GM12878 (cell line): ENCODE results near the gene SEPTIN5. TPM values are rescaled to one million over a fixed set of nuclear protein-coding genes. Genes with fewer than 3 reads are reported as not detected.

Experiments used
- ATAC-seq: fragments of 200-7000 bp; cut with Tn5 transposase; 3 replicates; pipeline ENCODE4 v1.9.1; 2020; ENCODE audit warnings: mild to moderate bottlenecking, moderate library complexity
- BruUV-seq: library from RNA; stranded (reverse); fragments of 400-500 nt; replicated peaks from 2 replicates; lab custom pipeline; 2021; lab: Mats Ljungman, UMichigan
- CTCF ChIA-PET: fragments of 300-600 bp; sonication (Branson Sonifier 250); formaldehyde crosslinking; extraction: SDS; loops from one replicate; lab custom pipeline; 2021; ENCODE audit warnings: inconsistent platforms; lab: Yijun Ruan, JAX
- POLR2A ChIA-PET: fragments of 350-600 bp; formaldehyde crosslinking; extraction: SDS; loops from one replicate; lab custom pipeline; 2021; ENCODE audit warnings: inconsistent platforms; lab: Charles Lee
- RAD21 ChIA-PET: fragments of 300-600 bp; sonication (Branson Sonifier 250); formaldehyde crosslinking; loops from one replicate; lab custom pipeline; 2023; ENCODE audit warnings: antibody characterized with exemption; ENCODE audit not compliant: unreplicated experiment; lab: Charles Lee
- SMC1A ChIA-PET: fragments of 300-600 bp; sonication (Branson Sonifier 250); formaldehyde crosslinking; loops from one replicate; lab custom pipeline; 2023; ENCODE audit not compliant: unreplicated experiment, uncharacterized antibody; lab: Charles Lee
- DNase-seq: peaks from one replicate; pipeline ENCODE4 v3.0.0-alpha.2; 2011; ENCODE audit warnings: low read depth, low spot score
- FAIRE-seq: peaks from 3 replicates; lab custom pipeline; 2011; peaks lifted over from hg19 to GRCh38; lab: Jason Lieb, UNC
- H2AFZ ChIP-seq: 2 replicates; pipeline ENCODE4 v1.6.0; 2011; ENCODE audit warnings: low read depth, low read length, control low read depth; ENCODE audit not compliant: control insufficient read depth
- H3K27ac ChIP-seq: 2 replicates; pipeline ENCODE4 v1.5.1; 2011; ENCODE audit warnings: control low read depth; ENCODE audit not compliant: control insufficient read depth, insufficient read depth
- H3K27me3 ChIP-seq, 2 experiments: replicated peaks in 1 of 2; 2 replicates each; pipeline versions ENCODE4 v1.6.0 to v1.6.1; 2011; ENCODE audit warnings: low read length in 1 of 2; ENCODE audit not compliant: control insufficient read depth in 2 of 2, insufficient read depth in 2 of 2
- H3K36me3 ChIP-seq, 2 experiments: 2 replicates each; pipeline ENCODE4 v1.5.1; 2011; ENCODE audit warnings: low read length in 1 of 2; ENCODE audit not compliant: control insufficient read depth in 2 of 2, insufficient read depth in 2 of 2
- H3K4me1 ChIP-seq: 2 replicates; pipeline ENCODE4 v1.6.1; 2011; ENCODE audit warnings: mild to moderate bottlenecking, low read length, moderate library complexity, mixed read lengths; ENCODE audit not compliant: control insufficient read depth, insufficient read depth
- H3K4me2 ChIP-seq: 2 replicates; pipeline ENCODE4 v1.6.0; 2011; ENCODE audit warnings: control low read depth; ENCODE audit not compliant: control insufficient read depth, insufficient read depth
- H3K4me3 ChIP-seq: fragments of 200-600 bp; sonication (generic); 2 replicates; pipeline ENCODE4 v1.5.1; 2016
- H3K79me2 ChIP-seq: 2 replicates; pipeline ENCODE4 v1.6.0; 2011; ENCODE audit warnings: low read length; ENCODE audit not compliant: control insufficient read depth, insufficient read depth
- H3K9ac ChIP-seq: 2 replicates; pipeline ENCODE4 v1.8.0; 2011; ENCODE audit warnings: low read length, control low read depth, mixed read lengths; ENCODE audit not compliant: control insufficient read depth, insufficient read depth
- H3K9me3 ChIP-seq: replicated peaks from 3 replicates; pipeline ENCODE4 v1.5.1; 2011; ENCODE audit warnings: mild to moderate bottlenecking, low read length; ENCODE audit not compliant: control insufficient read depth, insufficient read depth
- H4K20me1 ChIP-seq: 2 replicates; pipeline ENCODE4 v1.6.0; 2011; ENCODE audit not compliant: control insufficient read depth, insufficient read depth
- CHD4 ChIP-seq: fragments of 200-600 bp; sonication (generic); IDR thresholded peaks from 2 replicates; pipeline ENCODE4 v1.6.1; 2016; ENCODE audit warnings: mild to moderate bottlenecking
- E2F8 ChIP-seq: fragments of 450-650 bp; IDR thresholded peaks from 2 replicates; pipeline ENCODE4 v1.6.1; 2018; ENCODE audit warnings: mild to moderate bottlenecking, low read depth, moderate library complexity; ENCODE audit not compliant: partially characterized antibody
- EZH2 ChIP-seq: IDR thresholded peaks from 2 replicates; pipeline ENCODE4 v1.6.1; 2012; ENCODE audit warnings: low read depth, mild to moderate bottlenecking, control low read depth, inconsistent platforms, low read length, borderline replicate concordance; ENCODE audit not compliant: control insufficient read depth
- FOS ChIP-seq: IDR thresholded peaks from 3 replicates; pipeline ENCODE4 v1.6.1; 2011; ENCODE audit warnings: borderline replicate concordance; ENCODE audit not compliant: insufficient read length; ENCODE audit errors: extremely low read depth
- HDAC6 ChIP-seq: fragments of 200-600 bp; sonication (generic); IDR thresholded peaks from one replicate; pipeline ENCODE4 v1.8.0; 2017; ENCODE audit warnings: antibody characterized with exemption; ENCODE audit not compliant: unreplicated experiment
- KAT2A ChIP-seq: conservative IDR thresholded peaks from 2 replicates; pipeline ENCODE4 v1.6.1; 2011; ENCODE audit warnings: low read depth, low read length; ENCODE audit not compliant: control insufficient read depth
- MLLT1 ChIP-seq: fragments of 450-650 bp; IDR thresholded peaks from 2 replicates; pipeline ENCODE4 v1.6.1; 2016; ENCODE audit warnings: mild to moderate bottlenecking
- MTA2 ChIP-seq: fragments of 450-650 bp; IDR thresholded peaks from 2 replicates; pipeline ENCODE4 v1.6.1; 2016; ENCODE audit warnings: low read depth, mild to moderate bottlenecking, moderate library complexity
- NR2C2 ChIP-seq: IDR thresholded peaks from 2 replicates; pipeline ENCODE4 v1.6.1; 2011; ENCODE audit warnings: borderline replicate concordance, low read depth; ENCODE audit not compliant: control insufficient read depth, insufficient read length
- POLR2A ChIP-seq: IDR thresholded peaks from 2 replicates; pipeline ENCODE4 v1.6.1; 2011; ENCODE audit warnings: low read depth, mild to moderate bottlenecking, low read length
- POLR2AphosphoS2 ChIP-seq: IDR thresholded peaks from 2 replicates; pipeline ENCODE4 v1.6.1; 2011; ENCODE audit warnings: low read depth, mild to moderate bottlenecking, low read length, improper control_type of control experiment, moderate library complexity
- SIN3A ChIP-seq: IDR thresholded peaks from 2 replicates; pipeline ENCODE4 v1.6.1; 2012; ENCODE audit warnings: low read depth, low read length, improper control_type of control experiment
- SKIL ChIP-seq: fragments of 450-650 bp; IDR thresholded peaks from 2 replicates; pipeline ENCODE4 v1.6.1; 2017; ENCODE audit warnings: mild to moderate bottlenecking, low read depth, inconsistent platforms; ENCODE audit not compliant: poor library complexity, severe bottlenecking
- SMAD1 ChIP-seq: fragments of 450-650 bp; IDR thresholded peaks from 2 replicates; pipeline ENCODE4 v1.6.1; 2018; ENCODE audit warnings: mild to moderate bottlenecking, low read depth; ENCODE audit not compliant: partially characterized antibody
- SMC3 ChIP-seq: IDR thresholded peaks from 2 replicates; pipeline ENCODE4 v1.6.1; 2011; ENCODE audit warnings: low read length, improper control_type of control experiment, borderline replicate concordance
- STAT3 ChIP-seq: IDR thresholded peaks from 2 replicates; pipeline ENCODE4 v1.6.1; 2011; ENCODE audit warnings: low read depth, low read length, improper control_type of control experiment
- ZNF217 ChIP-seq: fragments of 450-650 bp; IDR thresholded peaks from 2 replicates; pipeline ENCODE4 v1.6.1; 2017; ENCODE audit warnings: antibody characterized with exemption, mild to moderate bottlenecking
- ZNF384 ChIP-seq: IDR thresholded peaks from 2 replicates; pipeline ENCODE4 v1.6.1; 2012; ENCODE audit warnings: low read depth, mild to moderate bottlenecking, low read length, improper control_type of control experiment, borderline replicate concordance
- ZZZ3 ChIP-seq: IDR thresholded peaks from 2 replicates; pipeline ENCODE4 v1.6.1; 2011; ENCODE audit warnings: low read depth; ENCODE audit not compliant: control insufficient read depth, insufficient read length
- WGBS: methylation state at CpG from one replicate; pipeline ENCODE4 v1.1.6; 2016; ENCODE audit warnings: low lambda C conversion rate; ENCODE audit not compliant: insufficient replicate concordance, insufficient coverage; ENCODE audit errors: missing lambda C conversion rate; 5-methylcytosine and 5-hydroxymethylcytosine counted together
- in situ Hi-C: fragments of 300-500 bp; cut with MboI; formaldehyde crosslinking; loops from 9 replicates; pipeline ENCODE4 v1.14.3; 2018; ENCODE audit warnings: mixed read lengths
- intact Hi-C: fragments of 100-400 bp; cut with micrococcal nuclease; formaldehyde crosslinking; loops from one replicate; pipeline ENCODE4 v1.14.2; 2022; ENCODE audit not compliant: unreplicated experiment
- polyA plus RNA-seq, 11 experiments: library from polyadenylated mRNA; depleted of rRNA in 4 of 11; unstranded in 6 of 11; stranded (reverse) in 5 of 11; fragments of >200 nt; fragmentation: Nextera tagmentation in 4 of 11; fragmentation: Illumina TruSeq in 1 of 11; extraction: Ambion mirVana in 4 of 11; extraction: Trizol in 1 of 11; gene quantifications; 1 replicate in 1 of 11; 2 replicates in 10 of 11; pipeline versions ENCODE4 v1.2.1 to v1.2.3, GENCODE V29; 2011 to 2016; ENCODE audit warnings: inconsistent platforms in 2 of 11, missing spikeins in 2 of 11, low read depth in 1 of 11
- total RNA-seq, 4 experiments: library from RNA; depleted of rRNA in 3 of 4; stranded (reverse); fragments of >200 nt in 3 of 4; fragmentation: Illumina TruSeq in 1 of 4; extraction: Trizol in 1 of 4; gene quantifications; 2 replicates each; pipeline versions ENCODE4 v1.2.1 to v1.2.3, GENCODE V29; 2013 to 2021

The SEPTIN5 gene
- total and polyA plus RNA-seq, 10 of the 15 experiments (the other 5 are each of a cell fraction or from before 2014, with no cell fraction given) = 0.13 to 1.1 (median 0.34) TPM; not detected in 5

GRCh38 chr22:19709063-19709769 is 5.1 kb upstream of the SEPTIN5 start:
- SMC1A ChIA-PET = no interaction called here
- BruUV-seq = no TSS peak
- Histone ChIP-seq H3K27ac (no peak overlapping the region), H2AFZ (no peak overlapping the region), H3K4me3 (no peak overlapping the region), H3K27me3 (peaks cover 0 to 2% of the 10 kb centered on the region in 2 experiments; a peak in 3 of 4 replicates), H3K9ac (no peak overlapping the region), H3K36me3 (no peaks in the 10 kb centered on the region), H3K4me1 (no peaks in the 10 kb centered on the region), H3K9me3 (no peaks in the 10 kb centered on the region), H3K79me2 (no peaks in the 10 kb centered on the region), H4K20me1 (no peaks in the 10 kb centered on the region), H3K4me2 (no peak overlapping the region)
- intact Hi-C loops = no loop called here
- in situ Hi-C loops = no loop called here
- RAD21 ChIA-PET = no interaction called here
- POLR2A ChIA-PET = no interaction called here
- WGBS = 55% methylated on average over 19 of the region's 19 CpGs
- FAIRE-seq = no peak
- CTCF ChIA-PET = no interaction called here
- no peak for DNase-seq
- ATAC-seq = no peak
- TF ChIP-seq ZNF384 (no peak), MLLT1 (no peak), STAT3 (no peak), MTA2 (no peak), SIN3A (no peak), EZH2 (no peak), POLR2AphosphoS2 (no peak), FOS (no peak), SMC3 (no peak), KAT2A (no peak), HDAC6 (no peak), CHD4 (no peak), NR2C2 (no peak), SKIL (no peak), SMAD1 (no peak), POLR2A (no peak), ZNF217 (no peak), ZZZ3 (no peak), E2F8 (no peak)
